OCI-LY1 (cell line): ENCODE data around the gene MKKS.

Experiments
- H2AFZ ChIP-seq: fragments of 200-600 bp; sonication (generic), shearing (Covaris generic); 2 replicates; pipeline ENCODE4 v1.6.0; 2014; ENCODE audit warnings: antibody characterized with exemption, mild to moderate bottlenecking, low read length
- H3F3A ChIP-seq: fragments of 200-600 bp; sonication (generic), shearing (Covaris generic); 2 replicates; pipeline ENCODE4 v1.6.0; 2014; ENCODE audit warnings: mild to moderate bottlenecking, antibody characterized with exemption, low read length, moderate library complexity; ENCODE audit not compliant: insufficient read depth
- H3K27ac ChIP-seq: fragments of 200-600 bp; sonication (generic); 2 replicates; pipeline ENCODE4 v1.5.1; 2014; ENCODE audit warnings: low read length, mixed run types, mild to moderate bottlenecking, low read depth; ENCODE audit not compliant: poor library complexity, severe bottlenecking
- H3K27me3 ChIP-seq: fragments of 200-600 bp; sonication (generic); 2 replicates; pipeline ENCODE4 v1.6.0; 2014; ENCODE audit warnings: antibody characterized with exemption, mild to moderate bottlenecking, low read length, moderate library complexity; ENCODE audit not compliant: insufficient read depth
- H3K36me3 ChIP-seq: fragments of 200-600 bp; sonication (generic); 2 replicates; pipeline ENCODE4 v1.6.1; 2014; ENCODE audit warnings: mild to moderate bottlenecking, antibody characterized with exemption, low read length, moderate library complexity, mixed read lengths; ENCODE audit not compliant: insufficient read depth
- H3K4me1 ChIP-seq: fragments of 200-600 bp; sonication (generic); 2 replicates; pipeline ENCODE4 v1.5.1; 2014; ENCODE audit warnings: mild to moderate bottlenecking, low read length, moderate library complexity; ENCODE audit not compliant: insufficient read depth, severe bottlenecking
- H3K4me2 ChIP-seq: fragments of 200-600 bp; sonication (generic), shearing (Covaris generic); 2 replicates; pipeline ENCODE4 v1.6.1; 2014; ENCODE audit warnings: low read length
- H3K4me3 ChIP-seq: fragments of 200-600 bp; sonication (generic); 2 replicates; pipeline ENCODE4 v1.5.1; 2014; ENCODE audit warnings: low read length, low read depth, mild to moderate bottlenecking, mixed read lengths; ENCODE audit not compliant: poor library complexity, severe bottlenecking
- H3K79me2 ChIP-seq: fragments of 200-600 bp; shearing (Covaris generic); 2 replicates; pipeline ENCODE4 v1.6.1; 2016; ENCODE audit warnings: mixed run types, low read length, mixed read lengths; ENCODE audit not compliant: insufficient read depth
- H3K9ac ChIP-seq: fragments of 200-600 bp; sonication (generic), shearing (Covaris generic); 2 replicates; pipeline ENCODE4 v1.6.1; 2014; ENCODE audit warnings: mild to moderate bottlenecking, low read length, mixed read lengths
- H3K9me2 ChIP-seq: fragments of 200-600 bp; sonication (generic), shearing (Covaris generic); 2 replicates; pipeline ENCODE4 v1.6.1; 2014; ENCODE audit warnings: low read depth, mild to moderate bottlenecking, low read length, mixed read lengths
- H3K9me3 ChIP-seq: fragments of 200-600 bp; shearing (Covaris generic); 2 replicates; pipeline ENCODE4 v1.6.1; 2014; ENCODE audit warnings: low read length, mixed read lengths
- H4K20me1 ChIP-seq: fragments of 200-600 bp; sonication (generic), shearing (Covaris generic); 2 replicates; pipeline ENCODE4 v1.6.0; 2016; ENCODE audit warnings: mild to moderate bottlenecking, low read length; ENCODE audit not compliant: insufficient read depth
- CTCF ChIP-seq: fragments of 200-600 bp; sonication (generic), shearing (Covaris generic); IDR thresholded peaks from 2 replicates; pipeline ENCODE4 v1.5.1; 2017; ENCODE audit warnings: mild to moderate bottlenecking, antibody characterized with exemption, low read length, moderate library complexity, mixed read lengths
- EZH2 ChIP-seq: fragments of 200-600 bp; sonication (generic), shearing (Covaris generic); IDR thresholded peaks from 2 replicates; pipeline ENCODE4 v1.8.0; 2017; ENCODE audit warnings: borderline replicate concordance, mixed run types, mild to moderate bottlenecking, antibody characterized with exemption, low read length, moderate library complexity, mixed read lengths

MKKS gene

GRCh38 chr20:10368702-10369041 lies 65.3 kb downstream of the MKKS start:
- Histone ChIP-seq H3K9me3 (no peaks in the 10 kb centered on the region), H3K4me2 (no peak overlapping the region), H3K9me2 (no peaks in the 10 kb centered on the region), H4K20me1 (no peaks in the 10 kb centered on the region), H3K4me1 (no peaks in the 10 kb centered on the region), H3K27ac (no peak overlapping the region), H3K27me3 (no peaks in the 10 kb centered on the region), H3K36me3 (no peaks in the 10 kb centered on the region), H3F3A (no peaks in the 10 kb centered on the region), H3K4me3 (no peak overlapping the region), H2AFZ (no peak overlapping the region), H3K9ac (no peak overlapping the region), H3K79me2 (no peaks in the 10 kb centered on the region)
- TF ChIP-seq EZH2 (no peak), CTCF (no peak)

GRCh38 chr20:10367943-10368701 lies 65.9 kb downstream of the MKKS start:
- H3K4me3 ChIP-seq, result no peak overlapping the region
- H4K20me1 ChIP-seq, result no peaks in the 10 kb centered on the region
- no peak overlapping the region for H3K4me2 ChIP-seq
- H3K36me3 ChIP-seq, result no peaks in the 10 kb centered on the region
- H2AFZ ChIP-seq, result no peak overlapping the region
- no peaks in the 10 kb centered on the region for H3K9me3 ChIP-seq
- H3F3A ChIP-seq, result no peaks in the 10 kb centered on the region
- TF ChIP-seq EZH2, result no peak
- no peak for TF ChIP-seq CTCF
- no peak overlapping the region for H3K9ac ChIP-seq
- H3K79me2 ChIP-seq, result no peaks in the 10 kb centered on the region
- no peaks in the 10 kb centered on the region for H3K27me3 ChIP-seq
- no peaks in the 10 kb centered on the region for H3K4me1 ChIP-seq
- no peak overlapping the region for H3K27ac ChIP-seq
- no peaks in the 10 kb centered on the region for H3K9me2 ChIP-seq

GRCh38 chr20:10367693-10367942 lies 66.4 kb downstream of the MKKS start:
- Histone ChIP-seq H3K9ac (no peak overlapping the region), H4K20me1 (no peaks in the 10 kb centered on the region), H3K4me1 (no peaks in the 10 kb centered on the region), H3F3A (no peaks in the 10 kb centered on the region), H3K9me3 (no peaks in the 10 kb centered on the region), H3K9me2 (no peaks in the 10 kb centered on the region), H3K27ac (no peak overlapping the region), H3K4me2 (no peak overlapping the region), H3K4me3 (no peak overlapping the region), H3K27me3 (no peaks in the 10 kb centered on the region), H3K36me3 (no peaks in the 10 kb centered on the region), H2AFZ (no peak overlapping the region), H3K79me2 (no peaks in the 10 kb centered on the region)
- no peak for TF ChIP-seq EZH2
- TF ChIP-seq CTCF, result no peak
